Tibial artery (tissue), 4 donors: ENCODE measurements around the gene TGFBR3.
A peak's percentile ranks its signal among the peaks of the same experiment; 100 is the strongest.

Source experiments
- DNase-seq, 2 donors: peaks; one replicate each; pipeline ENCODE4 v3.0.0-alpha.2; 2019
- H3K27ac ChIP-seq, 2 donors: fragments of 200-600 bp; sonication (generic) in 1 of 2; 1 replicate in 1 of 2; 2 replicates in 1 of 2; pipeline ENCODE4 v1.5.1; 2018 to 2019; ENCODE audit warnings: mild to moderate bottlenecking in 1 of 2
- H3K27me3 ChIP-seq, 2 donors: fragments of 200-600 bp; sonication (generic) in 1 of 2; one replicate each; pipeline versions ENCODE4 v1.5.1 to v1.6.0; 2016 to 2019
- H3K36me3 ChIP-seq, 3 donors: fragments of 200-600 bp; sonication (generic) in 2 of 3; one replicate each; pipeline ENCODE4 v1.5.1; 2016 to 2019; ENCODE audit warnings: mild to moderate bottlenecking in 2 of 3
- H3K4me1 ChIP-seq, 4 donors: fragments of 200-600 bp; sonication (generic) in 2 of 4; 1 replicate in 3 of 4; 2 replicates in 1 of 4; pipeline ENCODE4 v1.5.1; 2016 to 2019
- H3K4me3 ChIP-seq, 2 donors: fragments of 200-600 bp; sonication (generic) in 1 of 2; 1 replicate in 1 of 2; 2 replicates in 1 of 2; pipeline ENCODE4 v1.5.1; 2018 to 2019; ENCODE audit warnings: mild to moderate bottlenecking in 2 of 2
- H3K9me3 ChIP-seq, 3 donors: fragments of 200-600 bp; sonication (generic) in 1 of 3; one replicate each; pipeline ENCODE4 v1.5.1; 2016 to 2019
- CTCF ChIP-seq, 2 experiments: fragments of 200-600 bp in 1 of 2; fragments of 450-650 bp in 1 of 2; IDR thresholded peaks; one replicate each; pipeline ENCODE4 v1.5.1; 2017 to 2019; ENCODE audit warnings: antibody characterized with exemption in 2 of 2, mild to moderate bottlenecking in 1 of 2, moderate library complexity in 1 of 2
- intact Hi-C: fragments of 100-400 bp; cut with DNase I; formaldehyde crosslinking; loops from one replicate; pipeline ENCODE4 v1.15.0; 2023; ENCODE audit warnings: low total_unique reads

The TGFBR3 gene

GRCh38 chr1:91769742-91770141 lies 116.2 kb downstream of the TGFBR3 start:
- intact Hi-C loops: no loop called here
- TF ChIP-seq CTCF (IDR thresholded peaks at IDR 0.05): no peak
- H3K9me3 ChIP-seq: no peaks in the 10 kb centered on the region
- no peak overlapping the region for H3K4me3 ChIP-seq
- no peak for DNase-seq
- H3K27me3 ChIP-seq: no peaks in the 10 kb centered on the region
- H3K27ac ChIP-seq: peak overlapping the region; percentile 6 to 15
- peaks cover 0 to 28% (median 8%) of the 10 kb centered on the region in 4 donors for H3K4me1 ChIP-seq
- H3K36me3 ChIP-seq: no peaks in the 10 kb centered on the region

- no peak for TF ChIP-seq CTCF (IDR thresholded peaks at IDR 0.05)
- H3K36me3 ChIP-seq: no peaks in the 10 kb centered on the region
- H3K27me3 ChIP-seq: no peaks in the 10 kb centered on the region
- intact Hi-C loops: no loop called here
- H3K4me3 ChIP-seq: no peak overlapping the region
- no peak for DNase-seq
- peaks cover 0 to 21% (median 4%) of the 10 kb centered on the region in 4 donors for H3K4me1 ChIP-seq
- H3K9me3 ChIP-seq: no peaks in the 10 kb centered on the region
- H3K27ac ChIP-seq: peak overlapping the region; percentile 6 to 15
Measured at GRCh38 chr1:91768786-91769725, 116.9 kb downstream of the TGFBR3 start.

- H3K27ac ChIP-seq: no peak overlapping the region
- no peaks in the 10 kb centered on the region for H3K27me3 ChIP-seq
Measured at GRCh38 chr1:91768120-91768519, 117.8 kb downstream of the TGFBR3 start.

GRCh38 chr1:91766883-91767282 lies 119.1 kb downstream of the TGFBR3 start:
- Histone ChIP-seq H3K36me3 (no peaks in the 10 kb centered on the region), H3K9me3 (no peaks in the 10 kb centered on the region), H3K27me3 (no peaks in the 10 kb centered on the region), H3K27ac (no peak overlapping the region), H3K4me3 (no peak overlapping the region), H3K4me1 (peaks cover 0 to 14% (median 0%) of the 10 kb centered on the region in 4 donors)
- TF ChIP-seq CTCF (IDR thresholded peaks at IDR 0.05): no peak
- intact Hi-C loops: no loop called here
- no peak for DNase-seq

More at GRCh38 chr1:91768120-91768519, 117.8 kb downstream of the TGFBR3 start:
- no peak for DNase-seq
- intact Hi-C loops: no loop called here
- no peaks in the 10 kb centered on the region for H3K36me3 ChIP-seq
- H3K4me3 ChIP-seq: no peak overlapping the region
- peaks cover 0 to 14% (median 0%) of the 10 kb centered on the region in 4 donors for H3K4me1 ChIP-seq
- no peaks in the 10 kb centered on the region for H3K9me3 ChIP-seq
- TF ChIP-seq CTCF (IDR thresholded peaks at IDR 0.05): no peak

GRCh38 chr1:91765880-91766443 lies 120.0 kb downstream of the TGFBR3 start:
- no peak for TF ChIP-seq CTCF (IDR thresholded peaks at IDR 0.05)
- Histone ChIP-seq H3K9me3 (no peaks in the 10 kb centered on the region), H3K36me3 (no peaks in the 10 kb centered on the region), H3K4me3 (no peak overlapping the region), H3K4me1 (peaks cover 0 to 16% (median 2%) of the 10 kb centered on the region in 4 donors), H3K27me3 (no peaks in the 10 kb centered on the region), H3K27ac (no peak overlapping the region)
- no peak for DNase-seq
- intact Hi-C loops: no loop called here
